Measurements from ENCODE around the gene LRIG1.

DNA sequence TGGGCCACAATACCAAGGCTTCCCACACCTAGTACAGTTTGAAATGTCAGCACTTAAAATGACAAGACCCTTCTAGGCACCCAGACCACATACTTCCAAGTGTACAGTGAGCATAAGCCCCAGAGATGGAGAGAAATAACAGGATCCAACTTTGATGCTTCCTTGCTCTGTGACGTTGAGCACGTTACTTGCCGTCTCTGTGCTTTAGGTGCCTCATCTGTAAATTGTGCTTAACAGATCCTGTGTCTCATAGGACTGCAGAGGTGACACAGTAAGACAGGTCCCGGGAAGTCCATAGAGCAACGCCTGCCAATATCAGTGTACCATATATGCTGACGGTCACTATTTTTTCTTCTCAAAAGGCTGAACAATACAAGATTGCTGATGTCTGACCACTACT, 59.1 kb downstream of the LRIG1 start:
- TF ChIP-seq, protein P1, sequence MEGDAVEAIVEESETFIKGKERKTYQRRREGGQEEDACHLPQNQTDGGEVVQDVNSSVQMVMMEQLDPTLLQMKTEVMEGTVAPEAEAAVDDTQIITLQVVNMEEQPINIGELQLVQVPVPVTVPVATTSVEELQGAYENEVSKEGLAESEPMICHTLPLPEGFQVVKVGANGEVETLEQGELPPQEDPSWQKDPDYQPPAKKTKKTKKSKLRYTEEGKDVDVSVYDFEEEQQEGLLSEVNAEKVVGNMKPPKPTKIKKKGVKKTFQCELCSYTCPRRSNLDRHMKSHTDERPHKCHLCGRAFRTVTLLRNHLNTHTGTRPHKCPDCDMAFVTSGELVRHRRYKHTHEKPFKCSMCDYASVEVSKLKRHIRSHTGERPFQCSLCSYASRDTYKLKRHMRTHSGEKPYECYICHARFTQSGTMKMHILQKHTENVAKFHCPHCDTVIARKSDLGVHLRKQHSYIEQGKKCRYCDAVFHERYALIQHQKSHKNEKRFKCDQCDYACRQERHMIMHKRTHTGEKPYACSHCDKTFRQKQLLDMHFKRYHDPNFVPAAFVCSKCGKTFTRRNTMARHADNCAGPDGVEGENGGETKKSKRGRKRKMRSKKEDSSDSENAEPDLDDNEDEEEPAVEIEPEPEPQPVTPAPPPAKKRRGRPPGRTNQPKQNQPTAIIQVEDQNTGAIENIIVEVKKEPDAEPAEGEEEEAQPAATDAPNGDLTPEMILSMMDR (IDR thresholded peaks at IDR 0.05) = no peak
- TF ChIP-seq POLR2A (IDR thresholded peaks at IDR 0.05) = no peak
